WI38 (cell line): ENCODE measurements around the gene ZSCAN20.

Source experiments
- H3K4me3 ChIP-seq: 2 replicates; pipeline ENCODE4 v1.5.1; 2011; ENCODE audit warnings: low read depth, mild to moderate bottlenecking, control low read depth, low read length
- CTCF ChIP-seq: IDR thresholded peaks from 2 replicates; pipeline ENCODE4 v1.5.1; 2012; ENCODE audit warnings: low read depth, mild to moderate bottlenecking, control low read depth, low read length

Gene ZSCAN20

DNA sequence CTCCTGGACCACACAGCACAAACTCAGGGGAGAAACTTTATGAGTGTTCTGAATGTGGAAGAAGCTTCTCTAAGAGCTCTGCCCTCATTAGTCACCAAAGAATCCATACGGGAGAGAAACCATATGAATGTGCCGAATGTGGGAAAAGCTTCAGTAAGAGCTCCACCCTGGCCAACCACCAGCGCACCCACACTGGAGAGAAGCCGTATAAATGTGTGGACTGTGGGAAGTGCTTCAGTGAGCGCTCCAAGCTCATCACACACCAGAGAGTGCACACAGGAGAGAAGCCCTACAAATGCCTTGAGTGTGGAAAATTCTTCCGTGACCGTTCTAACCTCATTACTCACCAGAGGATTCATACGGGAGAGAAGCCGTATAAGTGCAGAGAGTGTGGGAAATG lies 22.5 kb downstream of the ZSCAN20 start:
- TF ChIP-seq CTCF: no peak
- H3K4me3 ChIP-seq: no peak overlapping the region

- no peak overlapping the region for H3K4me3 ChIP-seq
- no peak for TF ChIP-seq CTCF
Observed at GRCh38 chr1:33497410-33497809, 25.0 kb downstream of the ZSCAN20 start.

GRCh38 chr1:33500547-33500946 lies 28.1 kb downstream of the ZSCAN20 start:
- TF ChIP-seq CTCF: no peak

GRCh38 chr1:33501309-33501708 lies 28.9 kb downstream of the ZSCAN20 start:
- no peak overlapping the region for H3K4me3 ChIP-seq
- TF ChIP-seq CTCF: no peak

More at GRCh38 chr1:33500547-33500946, 28.1 kb downstream of the ZSCAN20 start:
- no peak overlapping the region for H3K4me3 ChIP-seq

GRCh38 chr1:33501774-33502173 lies 29.3 kb downstream of the ZSCAN20 start:
- H3K4me3 ChIP-seq: no peak overlapping the region
- TF ChIP-seq CTCF: no peak

DNA sequence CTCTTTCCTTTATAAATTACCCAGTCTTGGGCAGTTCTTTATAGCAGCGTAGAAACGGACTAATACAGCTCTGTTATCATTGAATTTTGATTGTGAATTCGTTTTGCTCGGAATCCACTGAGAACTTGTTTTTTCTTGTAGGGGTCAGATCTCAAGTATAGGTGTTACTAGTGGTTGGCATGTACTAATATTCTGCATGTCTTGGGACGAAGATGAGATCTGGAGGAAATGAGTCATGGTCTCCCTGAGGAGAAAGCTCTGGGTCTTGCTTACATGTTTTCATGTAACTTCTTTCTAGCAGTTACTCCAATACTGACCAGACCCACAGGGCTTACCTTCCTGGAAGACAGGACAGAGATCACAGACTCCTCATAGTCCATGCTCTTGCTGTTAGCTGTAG lies 30.3 kb downstream of the ZSCAN20 start:
- no peak overlapping the region for H3K4me3 ChIP-seq
- TF ChIP-seq CTCF: no peak

DNA sequence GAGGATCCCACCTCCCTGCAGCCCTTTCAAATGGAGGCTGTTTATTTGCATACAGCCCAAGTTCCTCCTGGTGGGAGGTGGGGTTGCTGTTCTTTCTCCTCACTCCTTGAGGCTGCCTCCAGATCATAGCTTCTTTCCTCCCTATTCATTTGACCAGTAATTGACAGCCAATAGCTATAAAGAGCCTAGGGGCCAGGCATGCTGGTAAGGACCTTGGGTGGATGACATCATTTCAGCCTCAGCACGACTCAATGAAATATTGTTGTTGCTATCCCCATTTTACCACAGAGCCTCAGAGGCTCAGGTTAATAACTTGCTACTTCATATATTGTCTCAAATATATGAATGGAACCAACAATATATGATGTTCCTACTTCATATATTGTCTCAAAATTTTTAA lies 31.1 kb downstream of the ZSCAN20 start:
- no peak overlapping the region for H3K4me3 ChIP-seq
- TF ChIP-seq CTCF: no peak
